ENCODE measurements around the gene EPHA4.

- no peak for TF ChIP-seq CTCF (IDR thresholded peaks at IDR 0.05)
- TF ChIP-seq REST (IDR thresholded peaks at IDR 0.05): no peak
- no peak for TF ChIP-seq POLR2A (IDR thresholded peaks at IDR 0.05; ENCODE audit: low read length)
- no peak for TF ChIP-seq KDM1A (IDR thresholded peaks at IDR 0.05; ENCODE audit: low read depth)
- no peak for TF ChIP-seq POLR2AphosphoS2 (conservative IDR thresholded peaks at IDR 0.05; ENCODE audit: low read length)
- TF ChIP-seq BCL3 (IDR thresholded peaks at IDR 0.05): no peak
- TF ChIP-seq RCOR1 (IDR thresholded peaks at IDR 0.05; ENCODE audit: low read depth, low read length): no peak
- TF ChIP-seq ESRRA (IDR thresholded peaks at IDR 0.05; ENCODE audit: borderline replicate concordance, low read length): no peak
- TF ChIP-seq CBX8 (IDR thresholded peaks at IDR 0.05): no peak
These were observed 122.7 kb downstream of the EPHA4 start for GRCh38 chr2:221449406-221449805.
